ENCODE results near the gene ANKRD12.

ANKRD12 gene

DNA sequence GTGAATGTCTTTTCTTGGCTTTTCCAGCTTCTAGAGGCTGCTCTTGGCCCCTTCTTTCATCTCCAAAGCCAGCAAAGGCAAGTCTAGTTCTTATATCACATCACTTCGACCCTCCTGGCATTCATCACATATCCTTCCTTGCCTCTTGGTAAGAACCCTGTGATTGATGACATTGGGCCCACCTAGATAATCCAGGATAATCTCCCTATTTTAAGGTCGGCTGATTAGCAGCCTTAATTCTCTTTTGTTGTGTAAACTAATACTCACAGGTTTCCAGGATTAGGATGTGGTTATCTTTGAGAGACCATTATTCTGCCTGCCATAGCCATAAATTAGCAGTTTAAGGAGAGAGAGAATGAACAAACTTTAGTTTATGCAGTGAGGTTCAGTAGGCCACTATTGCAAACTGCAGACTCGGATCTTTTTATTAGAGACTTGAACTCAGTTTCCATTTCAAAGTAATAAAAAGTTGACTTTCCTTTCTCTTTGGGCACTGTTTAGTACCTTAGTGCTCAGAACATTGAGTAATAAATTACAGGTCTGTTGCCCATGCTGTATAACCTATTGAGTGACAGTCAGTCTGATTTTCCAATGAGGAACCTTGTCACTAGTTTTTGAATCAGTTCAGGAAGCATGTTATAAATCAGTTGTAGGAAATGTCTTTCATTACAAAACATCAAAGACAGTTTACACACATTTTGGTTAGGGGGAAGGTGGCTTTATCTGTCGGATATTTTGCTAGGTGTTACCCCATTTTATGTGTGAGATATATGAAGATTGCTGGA, 29.6 kb upstream of the ANKRD12 start:
- no peak for DNase-seq

GRCh38 chr18:9108911-9109310, 27.7 kb upstream of the ANKRD12 start:
- no peak for DNase-seq

- no peak for DNase-seq
Measured at GRCh38 chr18:9109523-9109922, 27.1 kb upstream of the ANKRD12 start.

DNA sequence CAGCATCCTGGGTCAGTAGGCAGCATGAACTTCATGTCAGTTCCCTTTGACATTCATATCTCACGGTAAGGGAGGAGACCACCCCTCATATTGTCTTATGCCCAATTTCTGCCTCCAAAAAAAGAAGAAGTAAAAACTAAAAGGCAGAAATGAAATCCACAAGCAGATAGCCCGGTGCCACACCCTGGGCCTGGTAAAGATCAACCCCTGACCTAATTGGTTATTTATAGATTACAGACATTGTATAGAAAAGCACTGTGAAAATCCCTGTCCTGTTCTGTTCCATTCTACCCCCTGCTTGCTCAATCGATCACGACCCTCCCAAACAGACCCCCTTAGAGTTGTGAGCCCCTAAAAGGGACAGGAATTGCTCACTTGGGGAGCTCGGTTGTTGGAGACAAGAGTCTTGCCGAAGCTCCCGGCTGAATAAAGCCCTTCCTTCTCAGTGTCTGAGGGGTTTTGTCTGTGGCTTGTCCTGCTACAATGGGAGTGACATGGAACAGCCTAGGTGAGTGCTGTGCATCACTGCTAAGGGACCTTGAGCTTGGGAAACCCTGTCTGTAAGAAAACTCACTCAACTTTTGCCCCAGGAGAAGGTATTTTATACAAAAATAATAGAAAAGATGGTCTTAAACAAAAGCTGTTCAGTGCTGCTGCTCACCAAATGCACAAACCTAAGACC, 23.0 kb upstream of the ANKRD12 start:
- no peak for DNase-seq

- DNase-seq: no peak
Measured at GRCh38 chr18:9115984-9116383, 20.6 kb upstream of the ANKRD12 start.

DNA sequence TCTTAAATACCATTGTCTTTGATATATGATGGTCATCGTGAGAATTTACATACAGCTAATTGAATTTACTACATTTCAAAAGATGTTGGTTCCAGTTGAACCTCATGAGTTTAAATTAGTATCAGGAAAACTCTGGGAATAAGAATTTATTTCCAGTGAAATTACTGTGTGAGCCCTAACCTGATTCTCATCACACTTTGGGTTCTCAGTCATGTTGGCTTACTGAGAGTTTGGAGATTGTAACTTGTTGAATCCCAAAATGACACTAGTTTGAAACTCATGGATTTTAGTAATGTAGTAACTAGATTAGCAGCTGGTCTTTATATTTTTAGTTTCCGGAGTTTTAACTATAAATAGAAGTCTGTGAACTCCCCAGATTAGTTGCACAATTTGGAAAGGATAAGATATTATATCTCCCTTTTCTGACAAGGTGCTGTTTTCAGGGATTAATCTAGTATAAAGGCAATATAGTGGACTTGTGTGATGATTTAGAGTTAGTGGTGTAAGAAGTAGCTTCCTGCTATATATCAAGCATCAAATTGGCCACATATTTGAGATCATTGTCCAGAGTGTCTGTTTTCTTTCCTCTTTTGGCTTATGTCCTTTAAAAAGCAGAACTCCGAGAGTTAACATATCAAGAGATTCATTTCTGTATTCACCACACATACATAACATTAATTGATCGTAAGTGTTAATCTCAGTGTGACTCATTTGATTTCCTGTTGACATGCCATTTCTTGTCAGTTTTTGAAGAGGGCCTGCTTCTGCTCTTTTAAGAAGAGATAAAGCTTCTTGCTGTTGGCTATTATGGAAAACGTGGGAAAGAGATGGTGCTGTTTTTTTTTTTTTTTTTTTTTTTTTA, 18.4 kb upstream of the ANKRD12 start:
- DNase-seq: no peak

- DNase-seq: no peak
Measured at GRCh38 chr18:9120796-9121195, 15.8 kb upstream of the ANKRD12 start.

- DNase-seq: no peak
Measured at GRCh38 chr18:9123520-9123919, 13.1 kb upstream of the ANKRD12 start.

DNA sequence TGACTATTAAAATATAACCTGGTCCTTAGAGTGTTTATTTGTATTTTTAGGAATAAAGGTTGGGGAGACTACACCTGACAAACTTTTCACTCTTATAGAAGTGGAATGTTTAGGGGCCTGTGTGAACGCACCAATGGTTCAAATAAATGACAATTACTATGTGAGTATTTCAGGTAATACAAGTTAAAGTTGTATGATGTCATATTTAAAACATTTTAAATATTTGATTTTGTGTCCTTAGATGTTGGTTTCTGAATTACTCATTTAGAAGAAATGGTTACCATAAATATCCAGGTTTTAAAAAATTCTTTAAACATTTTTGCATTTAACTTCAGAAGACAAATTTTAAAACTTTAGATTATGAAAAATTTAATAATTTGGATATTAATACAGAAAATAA, 11.8 kb upstream of the ANKRD12 start:
- no peak for DNase-seq

DNA sequence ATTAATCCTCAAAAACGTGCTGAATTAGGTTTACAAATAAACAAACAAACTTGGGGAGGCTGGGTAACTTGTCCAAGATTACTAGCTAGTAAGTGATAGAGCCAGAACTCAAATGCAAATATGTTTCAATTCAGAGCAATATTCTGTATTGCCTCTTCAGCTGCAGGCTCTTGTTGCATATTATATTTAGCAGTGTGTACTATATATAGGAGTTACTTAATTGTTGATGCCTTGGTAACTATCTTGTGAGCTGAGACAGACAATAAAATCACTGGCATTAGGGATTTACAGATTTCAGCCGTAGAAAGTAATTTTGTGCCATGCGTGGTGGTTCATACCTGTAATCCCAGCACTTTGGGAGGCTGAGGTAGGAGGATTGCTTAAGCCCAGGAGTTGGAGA, 10.2 kb upstream of the ANKRD12 start:
- DNase-seq: no peak

- no peak for DNase-seq
Measured at GRCh38 chr18:9130195-9130594, 6.4 kb upstream of the ANKRD12 start.

DNA sequence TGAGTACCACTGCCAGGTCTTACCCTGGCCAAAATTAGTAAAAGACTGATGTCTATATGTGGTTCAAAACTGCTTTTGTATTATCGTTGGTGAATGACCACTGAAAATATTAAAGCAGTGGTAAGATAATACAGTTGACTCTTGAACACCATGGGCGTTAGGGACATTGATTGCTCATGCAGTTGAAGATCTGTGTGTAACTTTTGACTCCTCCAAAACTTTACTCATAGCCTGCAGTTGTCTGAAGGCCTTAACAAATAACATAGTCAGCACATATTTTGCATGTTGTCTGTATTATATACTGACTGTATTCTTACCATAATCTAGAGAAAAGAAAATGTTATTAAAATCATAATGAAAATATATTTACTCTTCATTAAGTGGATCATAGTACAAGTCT, 5.8 kb upstream of the ANKRD12 start:
- no peak for DNase-seq

DNA sequence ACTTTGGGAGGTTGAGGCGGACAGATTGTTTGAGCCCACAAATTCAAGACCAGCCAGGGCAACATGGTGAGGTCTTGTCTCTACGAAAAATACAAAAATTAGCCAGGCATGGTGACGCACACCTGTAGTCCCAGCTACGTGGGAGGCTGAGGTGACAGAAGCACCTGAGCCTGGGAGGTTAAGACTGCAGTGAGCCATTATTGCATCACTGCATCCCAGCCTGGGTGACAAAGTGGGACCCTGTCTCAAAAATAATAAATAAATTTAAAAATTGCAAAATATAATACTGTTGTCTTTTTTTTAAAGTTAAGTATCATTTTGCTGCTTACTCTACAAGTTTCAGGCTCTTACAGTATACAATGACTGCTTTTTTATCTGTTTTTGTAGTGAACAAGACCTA, 4.0 kb upstream of the ANKRD12 start:
- DNase-seq: no peak

DNA sequence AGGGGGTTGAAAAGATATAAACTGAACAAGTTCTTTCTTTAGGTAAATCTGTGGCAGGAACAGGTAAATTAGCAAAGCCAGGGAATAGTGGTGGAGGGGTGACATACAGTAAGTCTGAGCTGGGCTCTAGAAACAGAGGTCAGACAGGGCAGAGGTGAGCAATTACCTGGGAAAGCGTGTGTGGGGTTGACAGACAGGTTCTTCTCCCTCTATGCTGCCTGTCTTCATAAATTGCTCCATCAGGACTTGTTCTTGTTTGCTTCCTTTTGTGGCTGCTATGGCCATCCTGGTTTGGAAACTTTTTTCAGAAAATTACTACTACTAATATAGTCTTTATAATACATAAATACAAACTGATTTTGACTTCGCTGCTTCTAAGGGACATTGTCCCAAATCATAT, 3.4 kb upstream of the ANKRD12 start:
- no peak for DNase-seq

- DNase-seq: no peak
Measured at GRCh38 chr18:9135081-9135911, 1.3 kb upstream of the ANKRD12 start.

GRCh38 chr18:9135912-9136314, 668 bp upstream of the ANKRD12 start:
- DNase-seq: peak; percentile 45

DNA sequence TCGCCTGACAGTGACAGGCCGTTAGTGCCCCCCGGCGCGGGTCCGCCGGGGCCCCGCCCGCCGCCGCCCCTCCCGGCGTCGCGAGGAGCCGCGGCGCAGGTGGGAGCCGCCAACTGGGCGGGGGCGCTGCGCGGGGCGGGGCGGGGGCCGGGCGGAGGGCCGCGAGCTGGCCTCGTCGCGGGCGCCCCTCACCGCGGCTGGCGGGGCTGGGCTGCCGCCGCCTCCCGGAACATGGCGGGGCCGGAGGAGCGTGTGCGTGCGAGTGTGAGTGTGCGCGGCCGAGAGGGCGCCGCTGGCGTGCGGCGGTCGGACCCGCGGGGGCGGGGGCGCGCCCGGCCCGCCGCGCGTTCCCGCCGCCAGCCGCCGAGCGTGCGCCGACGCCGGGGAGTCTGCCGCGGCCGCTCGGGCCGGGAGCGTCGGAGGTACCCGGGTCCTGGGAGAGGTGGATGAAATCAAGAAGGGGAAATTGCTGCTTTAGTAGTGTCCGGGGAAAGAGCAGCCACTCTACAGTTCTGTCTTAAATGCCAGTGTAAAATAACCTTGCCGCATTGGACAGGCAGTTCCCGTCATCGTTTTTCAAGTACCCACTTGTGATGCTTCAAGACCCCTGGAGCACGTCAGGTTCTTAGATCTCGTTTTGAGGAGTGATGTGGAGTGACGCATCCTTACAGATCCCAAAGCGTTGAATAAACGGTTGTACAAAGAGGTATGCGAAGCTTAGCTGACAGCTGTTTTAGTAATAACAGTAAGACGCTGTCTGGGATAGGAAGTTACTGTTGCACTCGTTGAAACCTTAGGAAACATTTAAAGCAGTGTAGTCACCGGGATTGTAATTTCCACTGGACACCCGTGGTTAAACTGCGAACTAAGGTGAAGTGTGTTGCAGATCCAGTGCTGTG, 836 bp downstream of the ANKRD12 start:
- DNase-seq: peak; percentile 28

DNA sequence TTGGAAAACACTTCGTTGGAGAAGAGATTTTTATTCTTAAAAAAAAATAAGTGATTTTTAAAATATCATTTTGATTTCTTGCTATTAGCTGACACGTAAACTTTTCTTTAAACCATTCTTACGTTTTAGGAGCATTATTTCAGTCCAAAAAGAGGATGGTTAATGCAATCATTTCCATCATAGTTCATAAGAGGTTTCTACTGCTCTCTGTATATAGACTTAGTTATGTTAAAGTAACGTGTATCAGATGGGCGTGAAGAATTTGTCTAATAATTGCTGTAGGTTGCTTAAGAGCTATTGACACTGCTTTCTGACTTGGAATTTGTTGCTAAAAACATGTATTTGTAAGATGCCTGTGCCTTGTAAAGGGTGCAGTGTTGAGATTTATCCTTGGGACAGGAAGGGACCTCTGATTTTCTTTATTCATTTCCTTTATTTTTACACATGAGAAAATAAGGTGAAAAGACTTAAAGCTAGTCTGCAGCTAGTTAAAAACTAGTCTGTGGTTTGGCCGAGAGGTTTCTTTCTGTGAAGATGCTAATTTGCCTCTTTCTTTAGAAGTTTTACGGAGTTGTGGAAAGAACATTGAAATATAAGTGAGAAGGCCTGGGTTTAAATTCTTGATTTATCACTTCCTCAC, 2.9 kb downstream of the ANKRD12 start:
- DNase-seq: no peak

DNA sequence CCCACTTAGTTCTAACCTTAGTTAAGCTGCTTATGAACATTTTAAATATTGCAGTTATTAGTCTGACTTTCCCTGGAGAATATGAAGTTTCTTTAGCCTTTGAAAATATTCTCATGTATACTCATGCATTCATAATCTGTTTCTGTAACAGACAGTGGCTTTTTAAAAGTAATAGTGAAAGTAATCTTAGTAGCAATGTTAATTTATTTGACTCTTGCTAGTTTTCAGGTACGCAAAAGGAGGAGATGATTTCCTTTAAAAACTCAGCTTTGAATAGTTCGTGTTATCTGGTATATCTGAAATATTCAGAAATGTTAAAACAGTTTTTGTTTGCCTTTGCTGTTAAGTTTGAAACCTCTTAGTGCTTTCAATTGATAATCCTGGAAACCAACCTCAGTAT, 3.8 kb downstream of the ANKRD12 start:
- DNase-seq: no peak

- DNase-seq: no peak
Measured at GRCh38 chr18:9140984-9141383, 4.4 kb downstream of the ANKRD12 start.

DNA sequence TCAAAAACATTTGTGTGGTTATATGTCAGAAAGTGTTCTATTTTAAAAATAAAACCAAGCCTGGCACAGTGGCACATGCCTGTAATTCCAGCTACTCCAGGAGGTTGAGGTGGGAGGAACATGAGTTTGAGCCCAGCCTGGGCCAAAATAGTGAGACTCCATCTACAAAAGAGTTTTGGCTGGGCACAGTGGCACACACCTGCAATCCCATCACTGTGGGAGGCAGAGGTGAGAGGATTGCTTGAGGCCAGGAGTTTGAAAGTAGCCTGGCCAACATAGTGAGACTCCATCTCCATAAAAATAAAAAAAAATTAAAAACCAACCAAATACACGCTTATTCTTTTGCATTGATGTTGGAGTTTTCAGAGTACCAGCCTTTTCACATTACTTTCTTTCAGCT, 9.6 kb downstream of the ANKRD12 start:
- no peak for DNase-seq
